Activated CD4-positive, alpha-beta memory T cell treated with anti-CD3 and anti-CD28 coated beads for 36 hours (primary cell): ENCODE data around the gene CBFA2T2. TPM values are rescaled to one million over a fixed set of nuclear protein-coding genes. Genes with fewer than 3 reads are reported as not detected.

Experiments used
- CTCF ChIA-PET: fragments of 350-600 bp; sonication (Branson Sonifier 250); formaldehyde crosslinking; loops from one replicate; lab custom pipeline; 2021; ENCODE audit warnings: antibody characterized with exemption, inconsistent platforms; lab: Charles Lee
- POLR2A ChIA-PET: fragments of 350-600 bp; sonication (Branson Sonifier 250); formaldehyde crosslinking; loops from one replicate; lab custom pipeline; 2021; ENCODE audit warnings: antibody characterized with exemption; lab: Charles Lee
- DNase-seq: peaks from one replicate; pipeline ENCODE4 v3.0.0-alpha.2; 2020
- H3K27ac Mint-ChIP-seq: one replicate; pipeline ENCODE4 v1.8.0; 2021; ENCODE audit warnings: mixed read lengths
- H3K27me3 Mint-ChIP-seq: one replicate; pipeline ENCODE4 v1.8.0; 2021; ENCODE audit warnings: mixed read lengths
- H3K36me3 Mint-ChIP-seq: one replicate; pipeline ENCODE4 v1.8.0; 2021; ENCODE audit warnings: mixed read lengths
- H3K4me1 Mint-ChIP-seq: one replicate; pipeline ENCODE4 v1.8.0; 2021; ENCODE audit warnings: low read depth, mixed read lengths
- H3K4me3 Mint-ChIP-seq: one replicate; pipeline ENCODE4 v1.8.0; 2021; ENCODE audit warnings: mild to moderate bottlenecking, mixed read lengths
- H3K9me3 Mint-ChIP-seq: one replicate; pipeline ENCODE4 v1.8.0; 2021; ENCODE audit warnings: mixed read lengths
- intact Hi-C: fragments of 100-400 bp; cut with micrococcal nuclease; formaldehyde crosslinking; loops from one replicate; pipeline ENCODE4 v1.15.1; 2023
- total RNA-seq, 2 experiments: library from RNA; stranded (reverse); gene quantifications; one replicate each; pipeline ENCODE4 v1.2.3, GENCODE V29; 2021

The CBFA2T2 gene
- total RNA-seq, 2 experiments from 2014 or later: 10.9 to 12.9 TPM

DNA sequence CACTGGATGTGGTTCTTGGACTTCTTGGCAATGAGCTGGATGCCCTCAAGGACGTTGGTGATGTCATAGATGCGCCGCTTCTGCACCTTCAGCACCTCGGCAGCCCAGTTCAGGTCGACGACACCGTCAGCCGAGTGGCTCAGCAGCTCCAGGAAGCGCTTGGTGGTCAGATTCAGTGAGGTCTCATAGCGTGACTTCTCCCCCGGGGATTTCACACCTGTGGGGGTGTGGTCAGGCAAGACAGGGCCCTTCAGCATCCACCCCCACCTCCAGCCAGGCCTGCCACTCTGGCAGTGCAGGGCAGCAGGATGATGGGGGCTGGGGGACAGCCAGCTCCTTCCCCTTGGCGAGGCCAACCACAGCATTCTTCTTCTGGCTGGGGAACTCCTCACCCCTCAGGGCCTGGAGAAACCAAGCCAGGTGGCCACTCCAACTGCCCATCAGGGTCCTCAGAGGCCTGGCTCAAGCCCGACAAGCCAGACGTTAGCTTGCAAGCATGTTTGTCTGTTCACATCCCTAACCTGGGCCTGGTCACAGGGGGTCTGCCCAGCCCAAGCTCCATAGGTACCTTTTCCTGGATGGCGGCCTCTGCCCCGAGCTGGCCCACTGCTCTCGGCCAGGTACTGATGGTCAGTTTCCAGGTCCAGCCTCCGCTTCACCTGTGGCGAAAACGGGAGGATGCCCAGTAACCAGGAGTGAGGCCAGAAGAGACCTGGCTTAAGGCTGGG is 190.0 kb downstream of the CBFA2T2 start:
- CTCF ChIA-PET: interaction anchor here (0.6 to 3.8 kb wide), 5 partner anchors 8 to 237 kb away, joined by 3 to 42 read pairs (median 3); partner anchors contain the start of genes ACTL10 and SNTA1
- peaks cover 43% of the 10 kb centered on the region for H3K36me3 Mint-ChIP-seq

DNA sequence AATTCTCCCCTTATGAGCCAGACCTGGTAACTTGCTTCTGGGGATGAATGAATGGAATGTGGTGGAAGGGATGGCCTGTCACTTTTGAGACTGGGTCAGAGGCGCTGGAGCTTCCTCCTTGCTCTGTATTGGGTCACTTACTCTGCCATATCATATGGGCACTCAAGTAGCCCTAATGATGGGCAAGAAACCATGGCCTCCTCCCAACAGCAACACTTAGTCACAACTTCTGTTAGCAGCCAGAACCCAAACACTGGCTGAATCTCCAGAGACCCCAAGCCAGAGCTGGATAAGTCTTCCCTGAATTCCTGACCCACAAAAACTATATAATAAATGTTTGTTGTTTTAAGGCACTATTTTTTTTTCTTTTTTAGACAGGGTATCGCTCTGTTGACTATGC is 190.8 kb downstream of the CBFA2T2 start:
- no peak overlapping the region for H3K4me3 Mint-ChIP-seq
- peaks cover 69% of the 10 kb centered on the region for H3K4me1 Mint-ChIP-seq
- H3K9me3 Mint-ChIP-seq: no peaks in the 10 kb centered on the region
- ChIA-PET CTCF (interaction anchor here (1.0 to 3.8 kb wide), 2 partner anchors 13 to 237 kb away, joined by 3 to 42 read pairs; partner anchors contain the start of genes ACTL10 and SNTA1), POLR2A (interaction anchor here (1.0 to 2.1 kb wide), 6 partner anchors 12 to 76 kb away, joined by 3 to 9 read pairs (median 4); partner anchors contain the start of gene ACTL10)
- H3K27me3 Mint-ChIP-seq: no peaks in the 10 kb centered on the region
- H3K27ac Mint-ChIP-seq: peak overlapping the region; percentile 46
- intact Hi-C loops: no loop called here
- peaks cover 48% of the 10 kb centered on the region for H3K36me3 Mint-ChIP-seq
- no peak for DNase-seq

More for the DNA sequence above, 190.0 kb downstream of the CBFA2T2 start:
- Mint-ChIP-seq H3K4me3 (no peak overlapping the region), H3K4me1 (peaks cover 69% of the 10 kb centered on the region), H3K27ac (peak overlapping the region; percentile 80), H3K27me3 (no peaks in the 10 kb centered on the region), H3K9me3 (no peaks in the 10 kb centered on the region)
- POLR2A ChIA-PET: interaction anchor here (0.6 to 2.1 kb wide), 8 partner anchors 12 to 190 kb away, joined by 3 to 12 read pairs (median 4); partner anchors contain the start of genes ACTL10, CBFA2T2, PXMP4 and ZNF341
- peak; percentile 79 for DNase-seq
- intact Hi-C loops: no loop called here

DNA sequence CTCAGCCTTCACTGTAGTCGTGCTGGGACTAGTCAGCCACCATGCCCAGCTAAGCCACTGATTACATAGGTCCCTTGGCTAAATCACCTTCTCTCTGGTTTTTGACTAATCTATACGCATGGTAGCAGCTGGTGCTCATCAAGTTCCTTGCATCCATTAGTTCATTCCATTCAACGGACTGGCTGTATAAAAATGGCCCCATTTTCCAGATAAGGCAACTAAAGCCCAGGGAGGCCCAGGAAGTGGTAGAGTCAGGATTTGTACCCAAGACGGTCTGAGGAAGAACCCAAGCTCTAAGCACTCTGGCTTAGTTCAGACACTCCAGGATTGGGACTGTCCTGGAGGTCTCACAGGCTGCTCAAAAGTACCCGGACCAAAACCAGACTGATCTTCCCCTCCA is 191.4 kb downstream of the CBFA2T2 start:
- intact Hi-C loops: no loop called here
- no peak for DNase-seq
- peak overlapping the region; percentile 62 for H3K27ac Mint-ChIP-seq
- POLR2A ChIA-PET: interaction anchor here (1.0 to 1.3 kb wide), 5 partner anchors 13 to 76 kb away, joined by 3 to 6 read pairs (median 4); partner anchors contain the start of gene ACTL10
- CTCF ChIA-PET: interaction anchor here (3.8 kb wide), 1 partner anchor 14 kb away, joined by 42 read pairs; the partner anchor contains the start of gene ACTL10
- no peaks in the 10 kb centered on the region for H3K27me3 Mint-ChIP-seq
- peaks cover 45% of the 10 kb centered on the region for H3K36me3 Mint-ChIP-seq
- peaks cover 68% of the 10 kb centered on the region for H3K4me1 Mint-ChIP-seq
- peak overlapping the region; percentile 14 for H3K4me3 Mint-ChIP-seq
- no peaks in the 10 kb centered on the region for H3K9me3 Mint-ChIP-seq

DNA sequence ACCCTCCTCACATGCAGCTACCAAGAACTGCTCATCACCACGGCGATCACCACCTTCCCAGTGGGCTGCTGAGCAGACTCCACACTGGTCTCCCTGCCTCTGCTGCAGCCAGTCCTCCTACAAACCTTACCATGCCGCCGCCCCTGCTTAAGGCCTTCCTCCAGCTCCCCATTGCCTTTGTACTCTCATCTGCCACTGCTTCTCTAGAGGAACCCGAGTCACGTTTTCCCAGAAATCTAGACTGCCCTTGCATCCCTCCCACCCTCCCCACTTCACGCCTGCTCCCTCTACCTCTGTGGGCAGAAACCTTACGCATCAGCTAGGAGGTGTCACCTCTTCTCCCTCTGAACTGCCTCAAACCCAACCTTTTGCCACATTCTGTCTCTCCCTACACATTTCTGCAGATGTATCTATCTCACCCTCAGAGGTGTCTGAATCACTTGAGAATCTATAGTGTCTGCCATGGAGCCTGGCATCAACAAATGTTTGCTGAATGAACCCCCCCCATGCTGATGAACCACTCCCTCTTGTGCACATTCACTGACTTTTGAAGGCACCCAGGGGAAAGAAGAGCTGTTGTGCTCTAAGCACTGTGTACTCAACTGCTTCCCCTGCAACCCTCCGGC is 191.9 kb downstream of the CBFA2T2 start:
- ChIA-PET CTCF (interaction anchor here (0.7 kb wide), 1 partner anchor 14 kb away, joined by 3 read pairs; no protein-coding TSS in a partner anchor), POLR2A (interaction anchor here (1.0 to 1.3 kb wide), 4 partner anchors 13 to 77 kb away, joined by 3 to 6 read pairs (median 4); partner anchors contain the start of gene ACTL10)
- Mint-ChIP-seq H3K27me3 (no peaks in the 10 kb centered on the region), H3K27ac (peak overlapping the region; percentile 62), H3K9me3 (no peaks in the 10 kb centered on the region), H3K4me3 (peak overlapping the region; percentile 14), H3K36me3 (peaks cover 41% of the 10 kb centered on the region), H3K4me1 (peaks cover 70% of the 10 kb centered on the region)
- DNase-seq: peak; percentile 60
- intact Hi-C loops: loop anchor here (1.0 kb wide), 1 partner anchor 38 kb away; the partner anchor contains the start of gene PXMP4

DNA sequence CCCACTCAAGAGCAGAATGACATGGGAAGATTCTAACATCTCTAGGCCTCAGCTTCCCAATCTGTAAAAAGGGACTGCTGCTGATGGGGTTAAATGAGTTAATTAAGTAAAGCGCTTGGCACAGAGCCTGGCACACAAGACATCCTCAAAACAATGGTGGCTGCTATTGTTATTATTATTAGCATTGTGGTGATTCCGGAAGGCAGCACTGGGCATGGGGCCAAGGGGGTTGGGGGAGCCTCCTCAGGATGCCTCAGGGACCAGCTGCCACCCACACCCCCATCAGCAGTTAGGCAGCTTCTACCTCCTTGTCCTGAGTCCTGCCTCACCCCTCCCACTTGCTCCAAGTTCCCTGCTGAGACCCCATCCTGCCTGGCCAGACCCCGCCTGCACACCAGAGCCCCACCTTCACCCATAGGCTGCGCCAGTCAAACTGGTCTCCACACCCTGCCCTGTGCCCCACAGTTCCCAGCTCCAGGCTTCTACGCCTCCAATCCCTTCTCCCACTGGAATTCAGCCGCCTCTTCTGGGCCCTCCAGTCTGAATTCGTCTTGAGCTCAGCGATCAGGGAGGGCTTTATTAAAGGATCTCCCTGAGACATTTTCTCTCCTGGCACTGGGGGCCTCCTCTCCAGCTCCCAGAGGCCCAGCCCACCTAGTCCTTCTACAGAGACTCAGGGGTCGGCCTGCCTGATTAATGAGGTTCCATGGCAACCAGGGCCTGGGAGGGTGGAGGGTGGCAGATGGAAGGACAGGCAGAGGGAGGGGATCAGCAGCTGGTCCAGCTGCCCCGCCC is 194.8 kb downstream of the CBFA2T2 start:
- no peaks in the 10 kb centered on the region for H3K27me3 Mint-ChIP-seq
- DNase-seq: no peak
- peaks cover 15% of the 10 kb centered on the region for H3K36me3 Mint-ChIP-seq
- H3K9me3 Mint-ChIP-seq: no peaks in the 10 kb centered on the region
- intact Hi-C loops: loop anchor here (5.0 kb wide), 1 partner anchor 428 kb away; the partner anchor contains the start of gene EIF2S2
- peak overlapping the region; percentile 58 for H3K27ac Mint-ChIP-seq
- ChIA-PET POLR2A (interaction anchor here (1.0 to 3.5 kb wide), 7 partner anchors 10 to 309 kb away, joined by 3 to 21 read pairs (median 5); partner anchors contain the start of genes ACTL10, NECAB3 and PXMP4), CTCF (interaction anchor here (1.2 to 3.4 kb wide), 3 partner anchors 17 to 35 kb away, joined by 5 to 17 read pairs (median 5); partner anchors contain the start of genes ACTL10 and PXMP4)
- H3K4me3 Mint-ChIP-seq: peak overlapping the region; percentile 93
- peaks cover 81% of the 10 kb centered on the region for H3K4me1 Mint-ChIP-seq

DNA sequence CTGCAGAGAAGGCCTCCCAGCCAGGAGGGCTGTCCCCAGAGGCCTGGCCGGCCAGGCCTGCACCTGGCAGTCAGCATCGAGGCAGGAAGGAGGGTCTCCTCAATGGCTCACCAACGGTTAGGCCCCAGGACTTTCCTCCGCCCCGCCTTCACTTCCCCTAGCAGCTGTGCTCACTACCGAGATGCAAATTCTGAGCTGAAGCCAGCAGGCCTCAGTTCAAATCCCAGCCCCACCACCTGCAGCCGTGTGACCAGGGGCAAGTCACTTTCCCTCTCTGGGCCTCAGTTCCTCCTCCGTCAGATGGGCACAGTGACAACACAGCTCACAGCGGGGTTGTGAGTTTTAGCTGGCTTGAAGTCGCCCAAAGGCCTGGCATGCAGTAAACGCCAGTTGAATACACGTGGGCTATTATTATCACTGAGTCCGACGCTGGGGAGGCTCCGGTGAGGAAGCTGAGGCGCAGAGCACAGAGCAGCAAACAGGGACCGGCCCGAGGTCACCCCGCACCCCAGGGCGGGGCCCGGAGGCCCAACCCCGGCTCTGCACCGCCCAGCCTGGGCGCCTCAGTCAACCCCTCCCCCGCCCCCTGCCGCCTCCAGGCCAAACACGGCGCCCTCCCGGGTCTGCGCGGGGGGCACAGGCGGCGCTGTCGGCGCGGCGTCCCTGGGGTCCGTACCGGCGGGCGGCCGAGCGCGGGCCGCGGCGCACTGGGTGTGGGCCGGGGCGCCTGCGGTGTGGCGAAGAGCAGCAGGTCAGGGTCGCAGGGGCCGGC is 195.6 kb downstream of the CBFA2T2 start:
- Mint-ChIP-seq H3K27ac (peak overlapping the region; percentile 87), H3K4me1 (peaks cover 79% of the 10 kb centered on the region), H3K36me3 (peaks cover 15% of the 10 kb centered on the region), H3K4me3 (peak overlapping the region; percentile 93), H3K27me3 (no peaks in the 10 kb centered on the region), H3K9me3 (no peaks in the 10 kb centered on the region)
- ChIA-PET POLR2A (interaction anchor here (1.0 to 3.5 kb wide), 7 partner anchors 11 to 308 kb away, joined by 3 to 21 read pairs (median 5); partner anchors contain the start of genes ACTL10, NECAB3 and PXMP4), CTCF (interaction anchor here (1.2 to 3.4 kb wide), 3 partner anchors 18 to 34 kb away, joined by 5 to 17 read pairs (median 5); partner anchors contain the start of genes ACTL10 and PXMP4)
- peak; percentile 83 for DNase-seq
- intact Hi-C loops: loop anchor here (1.0 to 5.0 kb wide), 5 partner anchors 23 to 427 kb away; partner anchors contain the start of genes C20orf144, CHMP4B, EIF2S2 and PXMP4

DNA sequence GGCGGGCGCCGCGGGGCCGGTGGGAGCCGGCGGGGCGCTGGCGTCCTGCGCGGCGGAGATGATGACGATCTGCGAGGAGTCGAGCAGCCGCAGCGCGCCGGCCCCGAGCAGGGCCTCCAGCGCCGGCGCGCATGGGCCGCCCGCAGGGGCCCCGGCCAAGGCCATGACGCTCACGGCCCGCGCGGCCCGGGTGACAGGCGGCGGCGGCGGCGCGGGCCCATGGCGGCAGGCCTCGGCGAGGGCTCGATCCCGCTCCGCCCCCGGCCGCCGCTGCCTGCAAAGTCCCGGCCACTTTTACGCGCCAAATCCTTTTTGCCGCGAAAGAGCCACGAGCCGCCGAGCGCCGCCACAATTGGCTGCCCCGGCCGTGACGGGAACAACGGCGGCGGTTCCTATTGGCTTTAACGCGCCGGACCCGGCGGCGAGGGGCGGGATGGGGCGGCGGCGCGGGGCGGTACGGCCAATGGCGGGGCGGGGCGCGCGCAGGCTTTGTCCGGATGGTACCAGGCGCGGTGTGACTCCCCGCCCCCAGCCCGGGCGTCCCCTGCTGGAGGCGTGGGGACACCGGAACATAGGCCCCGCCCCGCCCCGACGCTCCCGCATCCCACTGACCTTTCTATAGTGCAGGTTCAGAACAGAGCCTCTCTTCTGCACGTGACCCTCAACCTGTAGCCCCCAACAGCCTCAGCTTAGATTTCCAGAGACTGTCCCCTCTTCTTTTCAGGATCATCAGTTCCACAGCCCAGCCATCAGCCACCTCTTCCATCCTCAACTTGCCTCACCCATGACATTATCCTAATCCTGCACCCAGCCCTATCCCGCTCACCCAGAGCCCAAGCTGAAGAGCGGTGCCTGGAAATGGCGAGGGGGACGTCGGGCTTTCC is 196.4 kb downstream of the CBFA2T2 start, which contains the start of gene E2F1:
Gene E2F1 (minus strand): TSS at position 286 of the 884 bp plus-strand sequence. CDS start 121 bp downstream, at position 165.
- Mint-ChIP-seq H3K27ac (peak within 1 kb of the TSS; percentile 87), H3K4me3 (peak within 1 kb of the TSS; percentile 93), H3K36me3 (peaks cover 14% of the 10 kb centered on the region), H3K9me3 (no peaks in the 10 kb centered on the region), H3K4me1 (peaks cover 70% of the 10 kb centered on the region), H3K27me3 (no peaks in the 10 kb centered on the region)
- peak; percentile 98 for DNase-seq
- intact Hi-C loops: loop anchor here (1.0 to 5.0 kb wide), 5 partner anchors 24 to 426 kb away; partner anchors contain the start of genes C20orf144, CHMP4B, EIF2S2 and PXMP4
- ChIA-PET POLR2A (interaction anchor here (1.0 to 3.5 kb wide), 5 partner anchors 12 to 307 kb away, joined by 3 to 21 read pairs (median 7); partner anchors contain the start of genes ACTL10 and NECAB3), CTCF (interaction anchor here (1.2 to 3.5 kb wide), 5 partner anchors 19 to 46 kb away, joined by 3 to 28 read pairs (median 5); partner anchors contain the start of genes ACTL10 and PXMP4)

DNA sequence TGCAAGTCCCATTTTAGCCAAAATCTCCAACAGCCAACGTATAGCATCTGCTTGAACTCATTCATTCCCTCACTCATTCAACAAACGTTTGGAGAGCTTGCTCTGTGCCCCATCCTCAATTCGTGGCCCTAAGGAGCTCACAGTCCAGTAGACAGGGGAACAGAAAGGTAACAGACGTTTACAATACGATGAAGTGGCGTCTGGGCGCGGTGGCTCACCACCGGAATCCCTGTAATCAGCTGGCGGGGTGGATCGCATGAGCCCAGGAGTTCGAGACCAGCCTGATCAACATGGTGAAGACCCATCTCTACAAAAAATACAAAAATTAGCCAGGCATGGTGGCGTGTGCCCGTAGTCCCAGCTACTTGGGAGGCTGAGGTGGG is 197.1 kb downstream of the CBFA2T2 start:
- CTCF ChIA-PET: interaction anchor here (1.2 to 3.5 kb wide), 3 partner anchors 19 to 46 kb away, joined by 3 to 28 read pairs (median 4); partner anchors contain the start of genes ACTL10 and PXMP4
- intact Hi-C loops: loop anchor here (1.0 to 5.0 kb wide), 5 partner anchors 24 to 425 kb away; partner anchors contain the start of genes C20orf144, CHMP4B, EIF2S2 and PXMP4
- H3K36me3 Mint-ChIP-seq: peaks cover 14% of the 10 kb centered on the region
- POLR2A ChIA-PET: interaction anchor here (1.2 to 2.1 kb wide), 2 partner anchors 20 to 197 kb away, joined by 3 to 12 read pairs; partner anchors contain the start of genes ACTL10 and CBFA2T2
- H3K27me3 Mint-ChIP-seq: no peaks in the 10 kb centered on the region
- DNase-seq: no peak
- H3K4me1 Mint-ChIP-seq: peaks cover 64% of the 10 kb centered on the region
- H3K4me3 Mint-ChIP-seq: peak overlapping the region; percentile 43
- H3K27ac Mint-ChIP-seq: peak overlapping the region; percentile 32
- no peaks in the 10 kb centered on the region for H3K9me3 Mint-ChIP-seq
